GM18519 (cell line): Measurements from ENCODE around the gene OR4D1.

Experiments used
- ATAC-seq: cut with Tn5 transposase; IDR thresholded peaks from one replicate; pipeline ENCODE4 v1.9.1; 2021; ENCODE audit warnings: mild to moderate bottlenecking, moderate library complexity; ENCODE audit not compliant: unreplicated experiment, low FRiP score

The OR4D1 gene

DNA sequence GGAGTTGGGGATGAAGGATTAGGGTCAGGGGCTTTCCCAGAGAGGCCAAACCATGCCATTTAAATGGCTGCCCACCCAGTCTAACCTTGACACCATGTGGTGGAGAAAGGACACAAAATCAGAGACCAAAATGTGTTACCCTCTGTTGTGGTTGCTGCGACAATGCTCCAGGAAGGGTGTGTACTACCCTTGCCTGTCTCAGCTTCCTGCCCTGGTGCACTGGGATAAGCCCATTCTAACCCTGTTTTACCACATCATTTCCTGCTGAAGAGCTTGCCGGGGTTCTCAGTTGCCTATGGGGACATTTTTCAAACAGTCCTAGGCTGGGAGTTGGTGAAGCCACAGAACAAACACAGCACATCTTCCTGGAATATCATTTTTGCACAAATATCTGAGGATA, 4.9 kb downstream of the OR4D1 start:
- no peak for ATAC-seq

DNA sequence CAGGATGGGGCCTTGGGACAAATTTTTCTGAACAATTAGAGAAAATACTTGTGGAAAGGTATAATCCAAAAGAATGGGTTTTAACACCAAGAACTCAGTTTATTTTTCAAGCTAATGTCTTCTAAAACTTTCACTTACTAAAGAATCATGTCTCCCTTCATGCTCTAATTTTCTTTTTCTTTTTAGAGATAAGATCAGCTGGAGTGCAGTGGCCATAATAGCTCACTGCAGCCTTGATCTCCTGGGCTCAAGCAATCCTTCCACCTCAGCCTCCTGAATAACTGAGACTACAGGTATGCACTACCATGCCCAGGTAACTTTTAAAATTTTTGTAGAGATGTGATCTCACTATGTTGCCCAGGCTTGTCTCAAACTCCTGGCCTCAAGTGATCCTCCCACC, 5.5 kb downstream of the OR4D1 start:
- no peak for ATAC-seq

DNA sequence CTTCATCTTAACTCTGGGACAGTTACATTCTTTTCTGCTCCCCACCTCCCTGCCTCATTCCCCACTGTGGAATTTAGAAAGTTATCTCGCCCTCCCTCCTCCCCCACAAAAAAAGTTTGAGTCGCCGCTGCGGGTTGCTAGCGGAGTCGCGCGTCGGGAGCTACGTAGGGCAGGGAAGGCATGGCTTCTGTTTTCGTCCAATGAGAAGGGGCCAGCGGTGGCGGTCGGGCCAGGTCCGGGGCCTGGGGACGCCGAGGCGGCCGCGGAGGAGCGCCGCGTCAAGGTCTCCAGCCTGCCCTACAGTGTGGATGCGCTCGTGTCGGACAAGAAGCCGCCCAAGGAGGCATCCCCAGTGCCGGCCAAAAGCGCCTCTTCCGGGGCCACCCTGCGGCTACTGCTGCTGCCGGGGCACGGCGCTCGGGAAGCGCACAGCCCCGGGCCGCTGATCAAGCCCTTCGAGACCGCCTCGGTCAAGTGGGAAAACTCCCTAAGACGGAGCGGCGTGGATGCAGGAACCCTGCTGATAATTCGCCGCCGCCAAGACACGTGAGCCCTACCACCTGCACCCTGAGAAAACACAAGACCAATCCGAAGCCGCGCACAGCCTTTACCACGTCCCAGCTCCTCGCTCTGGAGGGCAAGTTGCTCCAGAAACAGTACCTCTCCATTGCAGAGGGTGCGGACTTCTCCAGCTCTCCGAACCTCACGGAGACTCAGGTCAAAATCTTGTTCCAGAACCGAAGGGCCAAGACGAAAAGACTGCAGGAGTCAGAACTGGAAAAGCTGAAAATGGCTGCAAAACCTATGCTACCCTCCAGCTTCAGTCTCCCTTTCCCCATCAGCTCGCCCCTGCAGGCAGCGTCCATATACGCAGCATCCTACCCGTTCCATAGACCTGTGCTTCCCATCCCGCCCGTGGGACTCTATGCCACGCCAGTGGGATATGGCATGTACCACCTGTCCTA, 8.9 kb downstream of the OR4D1 start:
- ATAC-seq, result no peak

DNA sequence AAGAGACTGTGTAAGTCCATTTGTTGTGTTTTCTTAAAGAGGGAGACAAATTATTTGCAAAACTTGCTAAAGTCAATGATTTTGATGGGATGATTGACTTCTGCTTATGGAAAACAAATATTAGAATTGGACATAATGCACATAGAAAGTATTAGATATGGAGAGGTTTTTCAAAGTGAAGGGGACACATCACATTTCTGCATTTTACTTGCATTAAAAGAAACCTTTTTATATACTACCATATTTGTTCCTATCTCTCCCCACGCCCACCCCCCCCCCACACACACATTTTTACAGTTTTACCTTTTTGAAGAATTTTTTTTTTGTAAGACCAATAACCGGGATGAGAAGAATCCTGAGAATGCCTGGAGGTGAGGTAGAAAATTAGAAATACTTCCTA, 10.0 kb downstream of the OR4D1 start:
- ATAC-seq, result no peak

DNA sequence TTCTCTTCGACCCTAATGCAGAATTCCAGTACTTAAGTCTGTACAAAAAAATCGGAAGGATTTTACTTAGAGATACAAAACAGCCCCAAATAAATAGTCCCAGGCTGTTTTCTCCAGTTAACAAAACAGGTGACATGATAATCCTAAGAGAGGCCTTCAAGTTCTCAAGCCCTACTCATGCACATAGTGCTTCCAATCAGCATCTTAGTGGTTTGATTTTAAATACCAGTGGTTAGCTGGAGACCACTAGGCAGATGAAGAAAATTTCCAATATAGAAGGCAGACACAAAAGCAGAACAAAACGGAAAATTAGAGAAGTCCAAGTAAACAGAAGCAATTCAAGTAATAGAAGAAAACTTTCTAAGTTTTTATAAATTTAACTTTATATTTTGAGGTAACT, 13.4 kb downstream of the OR4D1 start:
- ATAC-seq, result no peak

DNA sequence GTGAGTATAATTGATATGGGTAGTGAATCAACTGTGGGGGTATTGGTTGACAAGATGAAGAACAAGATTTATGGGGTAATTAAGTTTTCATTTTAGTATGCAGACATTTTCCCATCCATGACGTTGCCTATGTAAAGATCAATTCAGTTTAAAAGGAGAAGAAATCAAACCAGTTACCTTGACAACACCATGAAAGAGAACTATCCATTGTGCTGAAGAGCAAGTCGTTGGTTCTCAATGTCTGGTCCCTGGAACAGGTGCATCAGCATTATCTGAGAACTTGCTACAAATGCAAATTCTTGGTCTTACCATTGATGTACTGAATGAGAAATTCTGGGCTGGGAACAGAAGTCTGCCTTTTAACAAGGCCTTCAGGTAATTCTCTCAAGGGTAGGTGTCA, 17.8 kb downstream of the OR4D1 start:
- ATAC-seq, result no peak

DNA sequence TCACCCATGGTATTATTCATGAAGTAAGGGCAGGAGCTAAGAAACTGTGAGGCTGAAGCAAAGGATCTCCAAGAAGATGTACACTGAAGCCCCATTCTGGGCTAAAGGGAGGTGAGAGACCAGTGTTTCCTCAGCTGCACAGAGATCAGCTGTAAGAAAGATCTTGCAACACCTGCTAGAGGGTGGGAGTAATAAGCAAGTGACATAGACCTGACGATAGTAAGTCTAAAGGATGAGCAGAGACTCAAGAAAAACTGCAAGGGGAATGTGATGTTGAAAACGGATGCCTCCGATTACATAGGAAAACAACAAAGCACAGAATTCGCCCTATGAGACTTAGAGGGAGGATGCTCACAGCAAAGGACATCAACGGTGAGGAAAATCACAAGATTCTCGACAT, 18.5 kb downstream of the OR4D1 start, which contains the start of gene OR4D2:
Gene OR4D2 (plus strand): TSS at position 301 of the 400 bp plus-strand sequence. CDS start 2,674 bp downstream, outside the sequence.
- ATAC-seq, result no peak

DNA sequence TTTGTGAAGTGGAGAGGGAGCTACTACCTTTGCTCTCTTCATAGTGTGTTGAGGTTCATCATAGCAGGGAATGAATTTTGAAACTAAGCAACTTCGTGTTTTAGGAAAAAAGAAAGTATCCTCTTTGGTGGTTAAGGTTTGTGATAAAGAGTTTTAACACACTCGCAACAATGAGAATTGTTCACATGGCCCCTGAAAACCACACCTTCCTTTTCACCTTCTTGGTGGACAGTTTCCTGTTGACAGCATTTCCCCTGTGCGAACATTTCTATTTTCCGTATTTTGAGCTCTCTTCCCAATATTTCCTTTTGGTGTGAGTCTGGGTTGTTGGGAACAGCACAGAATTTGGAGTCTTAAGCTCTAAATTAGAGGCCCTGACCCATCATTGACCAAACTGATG, 22.4 kb downstream of the OR4D1 start:
- ATAC-seq, result no peak

DNA sequence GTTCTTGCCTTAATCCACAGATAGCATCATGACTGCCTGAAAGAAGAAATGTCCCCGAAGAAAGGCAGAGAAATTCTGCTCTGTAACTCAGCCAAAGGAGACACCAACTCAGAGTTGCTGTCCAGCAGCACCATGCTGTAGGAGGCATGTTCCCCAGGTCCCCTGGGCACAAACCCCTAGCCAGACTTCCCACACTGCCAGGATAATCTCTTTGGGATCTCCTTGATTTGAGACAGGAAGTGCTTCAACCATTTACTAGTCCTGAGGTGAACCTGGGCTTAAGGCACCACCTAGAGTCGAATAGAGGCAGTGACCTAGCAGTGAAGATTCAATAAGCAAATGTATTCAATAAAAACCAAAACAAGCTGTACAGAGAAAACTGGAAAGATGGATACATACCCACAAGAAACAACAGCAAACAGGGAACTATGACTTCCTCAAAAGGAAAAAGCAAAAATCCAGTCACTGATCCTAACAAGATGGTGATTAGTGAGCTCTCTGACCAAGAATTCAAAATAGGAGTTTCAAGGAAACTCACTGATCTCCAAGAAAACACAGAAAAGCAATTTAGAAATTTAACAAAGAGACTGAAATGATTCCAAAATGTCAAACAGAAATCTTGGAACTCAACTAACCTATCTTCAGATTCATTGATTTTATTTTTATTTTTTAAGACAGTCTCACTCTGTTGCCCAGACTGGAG, 24.3 kb downstream of the OR4D1 start:
- no peak for ATAC-seq

DNA sequence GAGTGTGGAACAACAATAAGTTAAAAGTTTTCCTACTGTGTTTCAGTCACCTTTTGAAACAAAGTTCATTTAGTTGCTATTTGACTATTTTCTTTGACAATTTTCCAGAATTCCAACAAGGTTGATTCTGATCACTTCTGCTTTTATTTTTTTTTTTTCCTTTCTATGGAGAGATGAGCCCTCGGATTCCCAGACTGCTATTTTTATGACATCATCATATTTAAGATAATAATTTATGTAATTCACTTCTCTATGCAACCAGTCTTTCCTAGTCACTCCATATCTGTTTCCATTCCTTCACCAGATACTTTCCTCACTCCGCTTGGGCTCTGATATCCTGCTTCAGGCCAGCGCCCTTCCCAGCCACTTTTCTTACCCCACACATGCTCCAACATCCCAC, 26.7 kb downstream of the OR4D1 start:
- ATAC-seq, result no peak

DNA sequence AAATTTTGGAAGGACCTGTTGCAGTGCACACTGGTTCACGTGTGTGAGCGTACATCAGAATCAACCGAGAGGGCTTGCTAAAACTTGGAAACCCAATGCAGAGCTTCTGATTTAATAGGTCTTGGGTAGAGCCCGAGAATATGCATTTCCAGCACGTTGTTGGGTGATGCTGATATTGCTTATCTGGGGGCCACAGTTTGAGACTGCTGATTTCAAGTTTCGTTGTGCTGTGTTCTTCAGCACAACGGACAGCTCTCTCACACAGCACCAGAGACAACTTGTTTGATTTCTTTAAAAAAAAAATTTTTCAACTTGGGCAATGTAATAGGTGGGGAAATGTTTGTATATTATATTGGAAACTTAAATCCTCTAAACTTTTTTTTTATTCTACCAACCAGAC, 28.0 kb downstream of the OR4D1 start:
- ATAC-seq, result no peak

DNA sequence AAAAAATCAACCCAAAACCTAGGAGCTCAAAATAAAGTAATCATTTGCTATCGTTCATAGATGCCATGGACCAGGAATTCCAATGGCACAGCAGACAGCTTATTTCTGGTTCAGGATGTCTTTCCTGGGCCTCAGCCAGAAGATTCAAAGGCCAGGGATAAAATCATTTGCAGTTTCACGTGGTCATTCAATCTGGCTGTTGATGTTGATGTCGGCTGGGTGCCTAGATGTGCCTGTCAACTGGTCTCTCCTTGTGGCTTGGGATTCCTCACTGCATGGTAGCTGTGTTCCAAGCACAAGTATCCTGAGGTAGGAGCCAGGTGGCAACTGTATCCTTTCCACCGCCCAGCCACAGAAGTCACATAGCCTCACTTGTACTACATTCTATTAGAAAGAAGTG, 33.6 kb downstream of the OR4D1 start:
- ATAC-seq, result no peak

DNA sequence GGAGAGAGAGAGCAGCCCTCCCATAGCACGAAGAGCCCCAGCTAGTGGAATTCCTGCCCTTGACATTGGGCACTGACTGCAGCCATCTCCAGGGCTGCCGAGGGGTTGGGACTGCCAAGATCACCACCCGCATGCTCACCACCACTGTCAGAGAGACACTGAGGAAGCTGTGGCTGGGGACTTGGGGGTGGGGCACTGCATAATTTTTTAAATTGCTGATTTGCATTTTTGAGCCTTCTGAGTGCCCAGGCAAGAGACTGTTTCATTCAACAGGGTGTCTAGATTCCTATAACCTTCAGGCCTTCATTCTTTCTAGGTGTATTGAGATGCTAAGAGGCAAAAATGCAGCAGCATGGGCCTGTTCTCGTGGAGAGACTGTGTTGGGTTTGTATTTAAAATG, 35.3 kb downstream of the OR4D1 start:
- no peak for ATAC-seq

DNA sequence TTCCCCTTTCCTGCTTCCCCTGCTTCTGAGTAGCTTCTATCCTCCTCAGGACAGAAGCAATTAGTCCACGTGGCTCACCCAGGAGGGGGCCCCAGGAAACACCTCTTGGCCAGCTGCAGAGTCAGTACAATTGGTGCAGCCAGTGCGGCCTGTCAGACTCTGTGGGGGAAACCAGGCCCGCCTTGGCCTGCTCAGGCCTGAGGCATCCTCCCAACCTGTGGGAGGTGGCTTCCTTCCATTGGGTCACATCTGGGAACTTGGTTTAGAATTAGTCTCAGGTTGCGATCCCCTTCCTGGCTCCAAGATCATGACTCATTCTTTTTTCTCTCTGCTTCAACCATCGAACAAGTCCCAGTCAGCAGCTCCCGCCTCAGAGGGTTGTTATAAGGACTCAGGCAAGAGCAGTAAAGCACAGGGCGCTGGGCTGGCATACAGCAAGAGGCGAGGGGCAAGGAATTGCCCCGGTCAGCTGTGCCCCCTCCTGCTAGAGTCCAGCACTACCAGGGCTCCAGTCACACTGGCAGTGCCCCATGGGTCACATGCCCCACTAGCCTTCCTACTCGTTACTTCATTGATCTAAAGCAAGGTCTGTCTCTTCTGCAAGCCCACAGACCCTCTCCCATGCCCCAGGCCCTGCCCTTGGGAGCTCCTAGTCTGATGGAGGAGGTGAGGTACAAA, 36.3 kb downstream of the OR4D1 start:
- no peak for ATAC-seq

DNA sequence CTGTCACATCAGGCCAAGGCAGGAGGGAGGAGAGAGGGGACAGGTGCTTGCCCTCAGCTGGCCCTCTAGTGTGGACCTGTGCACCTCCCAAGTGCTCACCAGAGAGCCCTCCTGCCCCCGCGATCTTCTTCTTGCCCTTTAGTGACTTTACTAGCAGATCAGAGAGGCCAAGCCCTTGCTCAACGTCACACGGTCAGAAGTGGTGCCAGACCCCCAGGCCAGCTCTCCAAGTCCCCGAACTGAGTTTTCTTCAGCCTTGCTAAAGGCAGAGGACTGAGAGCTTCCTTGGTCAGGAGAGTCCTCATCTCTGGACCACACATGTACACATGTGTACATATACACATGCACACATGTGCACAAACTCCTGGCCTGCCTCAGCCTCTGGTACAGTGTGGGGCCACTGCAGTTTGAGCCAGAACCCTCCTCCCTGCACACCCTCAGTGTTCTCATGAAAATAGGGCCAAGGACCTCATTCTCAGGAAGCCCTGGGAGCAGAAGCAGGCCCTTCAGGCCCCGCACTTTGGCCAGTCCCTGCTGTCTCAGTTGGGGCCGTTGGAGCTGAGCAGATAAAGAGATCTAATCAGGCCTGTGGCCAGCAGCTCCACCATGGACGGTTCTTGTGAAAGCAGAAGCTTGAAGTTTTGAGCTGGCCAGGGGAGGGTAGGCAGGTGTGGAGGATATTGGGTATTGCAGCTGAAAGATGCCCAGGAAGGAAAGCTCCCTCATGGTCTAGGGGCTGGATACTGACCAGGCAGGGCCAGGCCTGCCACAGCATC, 37.0 kb downstream of the OR4D1 start:
- no peak for ATAC-seq

DNA sequence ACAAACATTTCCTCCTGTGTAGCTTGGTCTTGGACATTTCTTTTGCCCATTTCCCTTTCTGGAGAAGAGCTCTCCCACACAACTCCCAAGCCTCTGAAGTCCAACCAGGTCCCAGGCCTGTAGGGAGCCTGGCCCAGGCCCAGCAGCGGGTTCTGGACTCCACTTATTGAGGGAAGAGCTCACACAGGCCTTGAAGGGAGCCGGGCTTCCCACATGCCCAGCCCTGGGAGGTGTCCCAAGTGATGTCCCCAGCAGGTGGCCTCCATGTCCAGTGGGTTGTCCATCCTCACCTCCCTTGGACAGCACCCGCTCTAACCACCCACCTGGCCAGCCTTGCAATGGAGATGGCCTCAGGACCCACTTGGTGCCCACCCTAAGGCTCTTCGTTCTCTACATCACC, 38.4 kb downstream of the OR4D1 start:
- ATAC-seq, result no peak

DNA sequence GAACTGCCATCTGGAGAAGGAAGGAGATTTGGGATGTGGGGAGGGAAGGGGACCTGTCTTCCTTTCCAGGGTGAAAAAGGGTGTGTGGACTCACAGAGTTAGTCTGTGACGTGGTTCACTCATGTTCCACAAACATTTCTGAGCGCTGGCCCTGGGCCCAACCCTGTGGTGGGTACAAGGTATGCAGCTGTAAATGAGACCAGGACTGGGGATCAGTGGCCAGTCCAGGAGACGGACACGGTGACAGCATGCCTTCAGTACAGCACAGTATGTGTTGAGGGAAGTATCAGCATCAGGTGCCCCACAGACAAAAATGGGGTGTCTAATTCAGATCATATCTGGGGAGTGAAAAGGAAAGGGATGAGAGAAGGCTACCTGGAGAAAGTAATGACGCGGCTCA, 38.9 kb downstream of the OR4D1 start:
- ATAC-seq, result no peak

DNA sequence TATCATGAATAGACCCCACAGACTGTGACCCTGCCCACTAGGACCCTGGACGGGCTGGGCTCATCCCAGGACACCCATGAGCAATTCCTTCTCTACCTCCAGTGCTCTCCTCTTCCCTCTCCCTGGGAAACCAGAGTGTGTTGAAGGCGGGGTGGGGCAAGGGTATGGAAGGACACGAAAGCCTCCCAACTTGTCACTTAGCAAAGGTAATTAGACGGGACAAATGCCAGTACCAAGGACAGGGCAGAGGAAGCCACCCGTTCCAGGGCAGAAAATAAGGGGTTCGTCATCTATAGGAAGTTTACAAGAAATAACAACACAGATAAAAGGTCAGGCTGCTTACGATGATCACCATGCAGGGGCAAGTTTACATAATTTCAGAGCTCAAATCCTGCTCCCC, 39.5 kb downstream of the OR4D1 start:
- ATAC-seq, result no peak

DNA sequence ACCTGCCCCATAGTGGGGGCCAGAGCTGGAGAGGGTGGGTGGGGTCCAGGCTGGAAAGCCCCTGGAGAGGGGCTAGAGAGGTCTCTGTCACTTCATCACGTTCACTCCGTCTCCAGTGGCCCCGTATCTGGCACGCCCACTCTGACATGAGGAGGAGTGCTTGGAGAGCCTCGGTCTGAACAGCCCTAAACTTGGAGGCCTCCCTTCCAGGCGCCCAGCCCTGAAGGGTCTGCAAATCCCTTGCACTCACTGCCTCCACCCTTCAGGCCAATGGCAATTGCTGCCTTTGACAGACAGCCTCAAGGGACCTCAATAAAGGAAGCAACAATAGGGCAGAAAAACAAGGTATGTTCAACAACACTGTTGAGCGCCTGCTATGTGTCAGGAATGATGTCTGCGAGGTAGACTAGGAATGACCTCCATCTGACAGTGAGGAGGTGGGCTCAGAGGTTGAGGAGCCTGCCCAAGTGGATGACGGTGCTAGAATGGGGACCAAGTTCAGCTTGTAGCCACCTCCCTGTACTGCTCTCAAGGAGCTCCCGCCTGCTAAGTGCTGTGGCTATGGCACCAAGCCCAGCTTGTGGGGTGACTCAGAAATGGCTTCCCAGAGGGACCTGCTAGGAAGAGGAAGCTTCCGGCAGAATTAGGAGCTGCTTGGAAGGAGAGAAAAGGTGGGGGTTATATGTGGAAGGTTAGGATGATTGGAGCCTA, 41.4 kb downstream of the OR4D1 start:
- ATAC-seq, result no peak
